ENCODE results near the gene GABRD.

GABRD gene

GRCh38 chr1:2060535-2060934 is 41.4 kb downstream of the GABRD start:
- H3K27ac ChIP-seq, result no peak overlapping the region
- DNase-seq (ENCODE audit: low spot score), result no peak
- POLR2A ChIA-PET (ENCODE audit: low non-redundant PET), result no interaction called here
- CTCF ChIA-PET, result no interaction called here
- TF ChIP-seq CTCF (conservative IDR thresholded peaks at IDR 0.05; ENCODE audit: low read depth), result no peak

GRCh38 chr1:2061065-2061778 is 42.1 kb downstream of the GABRD start:
- TF ChIP-seq CTCF (conservative IDR thresholded peaks at IDR 0.05; ENCODE audit: low read depth), result no peak
- POLR2A ChIA-PET (ENCODE audit: low non-redundant PET), result no interaction called here
- CTCF ChIA-PET, result no interaction called here
- H3K27ac ChIP-seq, result no peak overlapping the region
- no peak for DNase-seq (ENCODE audit: low spot score)

GRCh38 chr1:2065699-2066098 is 46.6 kb downstream of the GABRD start:
- CTCF ChIA-PET, result no interaction called here
- H3K27ac ChIP-seq, result no peak overlapping the region
- no peak for TF ChIP-seq CTCF (conservative IDR thresholded peaks at IDR 0.05; ENCODE audit: low read depth)
- POLR2A ChIA-PET (ENCODE audit: low non-redundant PET), result no interaction called here
- DNase-seq (ENCODE audit: low spot score), result no peak

- TF ChIP-seq CTCF (conservative IDR thresholded peaks at IDR 0.05; ENCODE audit: low read depth), result no peak
- POLR2A ChIA-PET (ENCODE audit: low non-redundant PET), result no interaction called here
Observed at GRCh38 chr1:2067393-2067792, 48.2 kb downstream of the GABRD start.

GRCh38 chr1:2067981-2068380 is 48.8 kb downstream of the GABRD start:
- TF ChIP-seq CTCF (conservative IDR thresholded peaks at IDR 0.05; ENCODE audit: low read depth), result no peak
- POLR2A ChIA-PET (ENCODE audit: low non-redundant PET), result no interaction called here
- no peak overlapping the region for H3K27ac ChIP-seq
- DNase-seq (ENCODE audit: low spot score), result no peak
- CTCF ChIA-PET, result no interaction called here

More at GRCh38 chr1:2067393-2067792, 48.2 kb downstream of the GABRD start:
- DNase-seq (ENCODE audit: low spot score), result no peak
- H3K27ac ChIP-seq, result no peak overlapping the region
- CTCF ChIA-PET, result no interaction called here

GRCh38 chr1:2068951-2069350 is 49.8 kb downstream of the GABRD start:
- H3K27ac ChIP-seq, result no peak overlapping the region
- POLR2A ChIA-PET (ENCODE audit: low non-redundant PET), result no interaction called here
- no peak for TF ChIP-seq CTCF (conservative IDR thresholded peaks at IDR 0.05; ENCODE audit: low read depth)
- no peak for DNase-seq (ENCODE audit: low spot score)
- CTCF ChIA-PET, result no interaction called here
